Endothelial cell of hepatic sinusoid (primary cell): ENCODE results near the gene LCE4A.
"Not testable (repeated sequence)": the region's sequence is repeated elsewhere in the genome, so short reads cannot be mapped to it uniquely, and the experiment has no call there.

Experiments
- in situ Hi-C: cut with HindIII; loops from 2 replicates; pipeline ENCODE4 v1.10.0; 2017; ENCODE audit warnings: low sequenced_read_pairs

LCE4A gene

GRCh38 chr1:152707860-152708259, at the start of gene LCE4A:
TSS of gene LCE4A (plus strand) at chr1:152708160. CDS start at chr1:152709076, 916 bp downstream.
- in situ Hi-C loops: no loop called here

GRCh38 chr1:152658649-152659048, 49.3 kb upstream of the LCE4A start:
- in situ Hi-C loops: no loop called here

DNA sequence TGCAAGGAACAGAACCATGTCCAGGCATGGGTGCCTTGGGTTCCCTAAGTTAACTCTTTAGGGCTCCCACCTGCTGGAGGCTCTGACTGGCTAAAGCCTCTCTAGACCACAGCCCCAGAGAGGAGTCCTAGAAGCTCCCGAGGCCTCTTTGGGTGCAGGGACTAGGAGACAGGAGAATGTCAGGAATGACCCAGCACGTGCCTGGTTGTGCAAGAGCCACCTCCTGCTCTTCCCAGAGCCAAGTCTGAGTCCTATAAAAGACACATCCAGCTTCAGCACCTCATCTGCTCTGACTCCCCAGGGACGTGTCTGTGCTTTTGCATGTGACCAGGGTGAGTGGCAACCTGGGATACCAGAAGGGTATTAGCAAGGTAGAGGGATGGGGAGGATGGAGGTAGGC, 44.9 kb upstream of the LCE4A start, which contains the start of gene LCE2D:
TSS of gene LCE2D (plus strand) at position 283 of the 400 bp plus-strand sequence. CDS start 726 bp downstream, outside the sequence.
- in situ Hi-C loops: no loop called here

DNA sequence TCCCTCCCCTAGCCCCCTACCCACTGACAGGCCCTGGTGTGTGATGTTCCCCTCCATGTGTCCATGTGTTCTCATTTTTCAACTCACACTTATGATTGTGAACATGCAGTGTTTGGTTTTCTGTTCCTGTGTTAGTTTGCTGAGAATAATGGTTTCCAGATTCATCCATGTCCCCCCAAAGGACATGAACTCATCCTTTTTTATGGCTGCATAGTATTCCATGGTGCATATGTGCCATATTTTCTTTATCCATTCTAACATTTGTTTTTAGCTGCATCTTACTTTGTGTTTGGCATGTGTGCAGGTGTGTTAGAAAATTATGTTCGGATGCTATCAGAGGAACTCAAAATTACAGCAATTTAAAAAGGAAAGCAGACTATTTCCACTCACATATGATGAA, 41.8 kb upstream of the LCE4A start:
- in situ Hi-C loops: not testable (repeated sequence)

DNA sequence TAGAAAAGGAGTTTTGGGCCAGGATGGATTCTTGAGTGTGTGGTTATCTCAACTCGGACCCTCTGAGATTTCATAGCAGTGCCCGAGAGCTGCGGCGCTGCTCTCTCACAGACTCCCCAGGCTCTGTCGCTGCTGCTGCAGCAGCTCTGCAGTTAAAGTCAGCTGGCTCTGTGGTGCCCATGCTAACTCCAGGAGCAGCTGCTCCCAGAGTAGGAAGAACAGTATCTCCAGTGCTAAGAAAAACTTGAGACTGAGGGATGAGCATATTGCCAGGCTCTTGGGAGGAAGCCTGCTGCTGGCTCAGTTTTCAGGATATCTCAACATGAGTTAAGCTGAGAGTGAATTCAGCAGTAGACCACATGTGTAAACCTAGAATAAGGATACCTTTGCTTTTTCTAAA, 40.3 kb upstream of the LCE4A start:
- in situ Hi-C loops: no loop called here

GRCh38 chr1:152673016-152673415, 34.9 kb upstream of the LCE4A start:
- in situ Hi-C loops: no loop called here

GRCh38 chr1:152674983-152675382, 33.0 kb upstream of the LCE4A start, which contains the start of gene LCE2C:
TSS of gene LCE2C (plus strand) at chr1:152675279. CDS start at chr1:152676016, 737 bp downstream.
- in situ Hi-C loops: not testable (repeated sequence)

GRCh38 chr1:152679459-152679858, 28.5 kb upstream of the LCE4A start:
- in situ Hi-C loops: no loop called here

DNA sequence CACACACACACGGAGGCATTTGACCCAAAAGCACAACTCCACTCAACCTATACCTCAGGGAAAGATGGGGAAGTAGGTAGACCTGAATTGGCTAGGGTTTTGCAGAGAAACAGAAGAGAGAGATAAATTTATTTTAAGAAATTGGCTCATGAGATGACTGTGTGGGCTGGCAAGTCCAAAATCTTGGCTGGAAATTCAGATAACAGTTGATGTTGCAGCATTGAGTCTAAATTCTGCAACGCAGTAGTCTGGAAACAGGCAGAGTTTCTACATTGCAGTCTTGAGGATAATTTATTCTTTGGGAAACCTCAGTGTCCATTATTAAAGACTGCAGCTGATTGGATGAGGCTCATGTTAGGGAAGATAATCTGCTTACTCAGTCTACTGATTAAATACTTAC, 26.3 kb upstream of the LCE4A start:
- in situ Hi-C loops: no loop called here

DNA sequence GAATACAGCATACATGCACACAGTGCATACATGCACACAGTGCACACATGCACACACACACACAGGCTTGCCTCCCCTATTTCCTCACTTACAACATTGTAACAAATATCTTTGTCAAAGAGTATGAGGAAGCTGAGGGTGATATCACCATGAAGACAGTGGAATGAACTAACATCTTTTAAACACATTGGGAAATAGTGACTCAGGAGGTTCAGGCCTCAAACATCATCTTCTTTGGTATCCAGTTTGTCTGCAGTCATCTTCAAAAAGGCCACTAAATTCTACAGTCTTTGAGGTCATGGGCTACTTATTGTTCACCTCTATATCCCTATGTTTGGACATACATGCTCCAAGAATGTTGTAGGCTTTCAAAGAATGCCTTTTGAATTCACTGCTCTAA, 24.1 kb upstream of the LCE4A start:
- in situ Hi-C loops: no loop called here

DNA sequence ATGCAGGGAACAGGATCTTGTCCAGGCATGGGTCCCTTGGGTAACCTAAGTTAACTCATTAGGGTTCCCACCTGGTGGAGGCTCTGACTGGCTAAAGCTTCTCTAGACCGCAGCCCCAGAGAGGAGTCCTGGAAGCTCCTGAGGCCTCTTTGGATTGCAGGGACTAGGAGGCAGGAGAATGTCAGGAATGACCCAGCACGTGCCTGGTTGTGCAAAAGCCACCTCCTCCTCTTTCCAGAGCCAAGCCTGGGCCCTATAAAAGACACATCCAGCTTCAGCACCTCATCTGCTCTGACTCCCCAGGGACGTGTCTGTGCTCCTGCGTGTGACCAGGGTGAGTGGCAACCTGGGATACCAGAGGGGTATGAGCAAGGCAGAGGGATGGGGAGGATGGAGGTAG, 22.1 kb upstream of the LCE4A start, which contains the start of gene LCE2B:
TSS of gene LCE2B (plus strand) at position 301 of the 400 bp plus-strand sequence. CDS start 721 bp downstream, outside the sequence.
- in situ Hi-C loops: not testable (repeated sequence)

DNA sequence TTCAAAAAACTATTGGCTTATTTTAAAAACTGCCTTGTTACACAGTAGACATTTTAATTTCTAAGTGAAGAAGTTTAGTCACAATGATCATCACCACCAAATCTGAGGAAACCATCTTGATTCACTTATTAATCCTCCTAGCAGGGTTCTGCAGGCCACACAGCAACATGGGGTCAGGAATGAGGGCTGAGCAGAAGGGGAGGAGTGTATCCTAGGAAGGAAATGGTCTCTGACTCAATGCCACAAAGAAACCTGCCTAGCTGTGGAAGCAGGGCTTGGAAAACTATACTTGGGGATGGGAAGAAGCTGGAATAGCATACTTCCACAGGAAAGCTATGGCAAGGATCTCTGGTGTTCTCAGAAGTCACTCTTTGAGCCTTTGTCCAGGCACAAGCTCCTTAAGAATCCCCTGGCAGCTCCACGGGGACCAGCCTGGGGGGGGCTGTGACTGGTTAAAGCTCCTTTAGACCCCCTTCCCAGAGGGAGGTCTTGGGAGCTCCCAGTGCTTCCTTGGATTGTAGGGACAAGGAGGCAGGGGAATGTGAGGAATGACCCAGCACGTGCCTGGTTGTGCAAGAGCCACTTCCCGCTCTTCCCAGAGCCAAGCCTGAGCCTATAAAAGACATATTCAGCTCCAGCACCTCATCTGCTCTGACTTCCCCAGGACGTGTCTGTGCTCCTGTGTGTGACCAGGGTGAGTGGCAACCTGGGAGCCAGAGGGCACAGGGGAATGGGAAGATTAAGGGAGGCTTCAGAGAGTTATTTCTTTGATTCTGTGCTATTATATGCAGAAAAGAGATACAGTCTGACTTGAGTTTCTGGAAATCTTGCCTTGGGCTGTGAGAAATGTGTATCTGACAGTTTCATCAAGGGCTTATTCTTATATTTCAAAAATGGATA, 10.0 kb upstream of the LCE4A start, which contains the start of gene LCE2A:
TSS of gene LCE2A (plus strand) at position 645 of the 900 bp plus-strand sequence. CDS start 557 bp downstream, outside the sequence.
- in situ Hi-C loops: loop anchor here (5.0 kb wide), 1 partner anchor 69 kb away; no protein-coding TSS in a partner anchor

DNA sequence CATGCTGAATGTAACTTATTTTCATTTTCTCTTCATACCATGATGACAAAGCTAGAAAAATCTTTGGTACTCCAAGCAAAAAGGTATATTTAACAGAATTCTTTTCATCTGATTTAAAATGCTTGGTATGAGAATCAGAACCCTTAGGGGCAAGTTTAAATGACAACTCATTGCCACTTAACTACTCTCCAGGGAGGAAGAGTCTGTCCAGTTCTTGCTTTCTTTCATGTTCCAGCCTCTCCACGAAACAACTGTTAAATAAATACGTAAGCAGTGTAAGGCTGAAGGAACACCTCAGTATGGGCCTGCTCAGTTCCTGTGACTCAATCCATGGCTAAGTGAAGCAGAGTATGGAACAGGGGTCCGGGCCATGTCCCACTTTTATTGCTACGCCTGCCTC, 8.2 kb upstream of the LCE4A start:
- in situ Hi-C loops: loop anchor here (5.0 kb wide), 1 partner anchor 68 kb away; no protein-coding TSS in a partner anchor

- in situ Hi-C loops: no loop called here
These were observed 10.3 kb downstream of the LCE4A start for GRCh38 chr1:152718238-152718637.

DNA sequence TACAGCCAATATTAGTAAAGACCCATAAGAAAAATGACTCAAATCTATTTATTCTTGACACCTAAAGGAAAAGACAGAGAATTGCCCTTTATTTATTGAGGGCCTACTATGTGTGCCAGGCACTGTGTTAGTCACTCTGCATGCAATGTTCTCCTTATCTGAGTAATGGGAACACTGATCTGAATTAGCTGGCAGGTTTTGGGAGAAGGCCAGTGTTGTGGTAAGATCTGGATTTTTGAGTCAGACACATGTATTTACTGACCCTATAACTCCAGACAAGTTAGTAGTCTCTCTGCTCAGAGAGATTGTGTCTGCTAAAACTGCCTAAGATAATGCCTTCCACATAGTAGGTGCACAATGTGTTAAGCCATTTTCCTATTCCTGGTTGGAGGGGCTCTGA, 17.3 kb downstream of the LCE4A start:
- in situ Hi-C loops: no loop called here

GRCh38 chr1:152728986-152729385, 21.0 kb downstream of the LCE4A start:
- in situ Hi-C loops: no loop called here

GRCh38 chr1:152735648-152736047, 27.7 kb downstream of the LCE4A start:
- in situ Hi-C loops: no loop called here

- in situ Hi-C loops: no loop called here
These were observed 30.0 kb downstream of the LCE4A start for GRCh38 chr1:152737997-152738396.

DNA sequence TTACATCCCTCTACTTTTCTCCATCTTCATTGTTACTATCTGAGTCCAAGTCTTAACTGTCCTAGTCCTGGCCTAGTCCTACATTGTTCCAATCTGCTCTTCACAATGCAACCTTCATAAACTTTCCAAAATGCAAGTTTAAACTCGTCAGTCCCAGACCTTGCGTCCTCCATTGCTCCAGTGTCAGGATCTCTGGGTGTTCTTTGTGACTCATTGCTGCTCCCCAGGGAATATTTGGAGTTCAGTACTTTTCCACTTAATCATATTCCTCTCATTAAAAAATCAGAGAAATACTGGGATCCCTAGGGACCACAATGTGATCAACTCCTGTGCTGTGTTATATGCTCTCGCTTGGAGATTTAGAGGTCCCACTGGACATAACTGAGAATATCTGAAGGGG, 31.9 kb downstream of the LCE4A start:
- in situ Hi-C loops: no loop called here

- in situ Hi-C loops: no loop called here
These were observed 33.7 kb downstream of the LCE4A start for GRCh38 chr1:152741656-152742055.

DNA sequence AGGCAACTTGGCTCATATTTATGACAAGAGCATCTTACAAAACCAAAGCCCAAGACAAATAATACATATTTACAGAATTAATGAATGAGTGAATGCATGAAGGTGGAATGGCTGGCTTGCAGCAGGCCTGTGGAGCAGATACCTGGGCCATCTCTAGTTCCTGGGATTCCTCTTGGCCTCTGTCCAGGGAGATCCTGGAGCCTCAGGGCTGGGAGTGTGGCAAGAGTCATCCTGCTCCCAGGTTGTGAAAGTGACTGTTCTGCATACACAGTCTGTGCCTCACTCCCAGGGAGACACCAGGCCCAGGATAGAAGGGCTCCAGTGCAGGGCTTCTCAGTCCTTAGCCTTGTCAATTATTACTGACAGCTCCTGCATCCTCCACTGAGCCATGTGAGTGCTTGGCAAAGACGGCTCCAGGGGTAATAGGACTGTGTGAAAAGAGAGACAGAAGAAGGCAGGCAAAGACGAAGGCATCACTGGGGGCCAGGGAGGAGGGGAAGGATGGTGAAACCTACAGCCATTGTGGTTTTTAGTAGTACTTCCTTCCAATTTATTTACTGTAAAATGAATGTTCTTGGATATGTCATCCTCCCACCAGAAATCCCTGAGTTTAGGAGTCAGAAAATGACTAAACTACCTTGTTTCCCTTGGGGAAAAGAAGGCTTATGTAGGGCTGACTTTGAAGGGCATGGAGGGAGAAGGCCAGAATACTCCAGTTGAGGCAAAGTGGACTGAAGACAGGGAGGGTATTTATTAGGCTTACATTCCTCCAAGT, 35.6 kb downstream of the LCE4A start:
- in situ Hi-C loops: no loop called here
